CD4-positive, alpha-beta T cell (primary cell): ENCODE results near the gene LTC4S. TPM values are rescaled to one million over a fixed set of nuclear protein-coding genes. Genes with fewer than 3 reads are reported as not detected.
A peak's percentile ranks its signal among the peaks of the same experiment; 100 is the strongest.

Experiments used
- ATAC-seq: fragments of 200-7000 bp; cut with Tn5 transposase; one replicate; pipeline ENCODE4 v1.10.0; 2022; ENCODE audit warnings: mild to moderate bottlenecking; ENCODE audit not compliant: poor library complexity
- CTCF ChIA-PET: fragments of 350-600 bp; sonication (Branson Sonifier 250); formaldehyde crosslinking; loops from one replicate; lab custom pipeline; 2021; ENCODE audit warnings: antibody characterized with exemption, inconsistent platforms; lab: Charles Lee
- POLR2A ChIA-PET: fragments of 350-600 bp; sonication (Branson Sonifier 250); formaldehyde crosslinking; loops from one replicate; lab custom pipeline; 2021; ENCODE audit warnings: antibody characterized with exemption, inconsistent platforms; lab: Charles Lee
- DNase-seq, 14 experiments: peaks; one replicate each; pipeline ENCODE4 v3.0.0-alpha.2; 2013 to 2020; ENCODE audit warnings: mixed read lengths in 2 of 14
- H3K27ac ChIP-seq, 2 donors: one replicate each; pipeline versions ENCODE4 v1.5.1 to v1.7.0; 2013; ENCODE audit warnings: low read length in 2 of 2, low read depth in 1 of 2, mild to moderate bottlenecking in 1 of 2
- H3K27me3 ChIP-seq, 2 experiments: 1 replicate in 1 of 2; 2 replicates in 1 of 2; pipeline versions ENCODE4 v1.6.1 to v1.7.0; 2013; ENCODE audit warnings: low read length in 2 of 2, control low read depth in 1 of 2, mild to moderate bottlenecking in 1 of 2, moderate library complexity in 1 of 2; ENCODE audit not compliant: insufficient read depth in 2 of 2, control insufficient read depth in 1 of 2
- H3K36me3 ChIP-seq: one replicate; pipeline ENCODE4 v1.6.1; 2013; ENCODE audit warnings: low read length, control low read depth; ENCODE audit not compliant: insufficient read depth
- H3K4me1 ChIP-seq: one replicate; pipeline ENCODE4 v1.6.1; 2013; ENCODE audit warnings: low read length, control low read depth; ENCODE audit not compliant: insufficient read depth
- H3K4me3 ChIP-seq: one replicate; pipeline ENCODE4 v1.5.1; 2013; ENCODE audit warnings: mild to moderate bottlenecking, low read length, moderate library complexity
- H3K9me3 ChIP-seq, 2 experiments: 1 replicate in 1 of 2; 2 replicates in 1 of 2; pipeline versions ENCODE4 v1.6.1 to v1.7.0; 2013; ENCODE audit warnings: low read length in 2 of 2, mild to moderate bottlenecking in 2 of 2, control low read depth in 1 of 2, moderate library complexity in 1 of 2; ENCODE audit not compliant: control insufficient read depth in 1 of 2, insufficient read depth in 1 of 2
- H3K27ac Mint-ChIP-seq: one replicate; pipeline ENCODE4 v1.8.0; 2020; ENCODE audit warnings: mixed read lengths
- H3K27me3 Mint-ChIP-seq: one replicate; pipeline ENCODE4 v1.8.0; 2021; ENCODE audit warnings: mixed read lengths
- H3K36me3 Mint-ChIP-seq: one replicate; pipeline ENCODE4 v1.8.0; 2021; ENCODE audit warnings: low read depth, mixed read lengths
- H3K4me1 Mint-ChIP-seq: one replicate; pipeline ENCODE4 v1.8.0; 2021; ENCODE audit warnings: low read depth, mixed read lengths
- H3K4me3 Mint-ChIP-seq: one replicate; pipeline ENCODE4 v1.8.0; 2020; ENCODE audit warnings: mild to moderate bottlenecking, mixed read lengths
- H3K9me3 Mint-ChIP-seq: one replicate; pipeline ENCODE4 v1.8.0; 2020; ENCODE audit warnings: mixed read lengths
- intact Hi-C, 2 experiments: fragments of 100-400 bp; cut with DNase I in 1 of 2; cut with micrococcal nuclease in 1 of 2; formaldehyde crosslinking; loops; one replicate each; pipeline versions ENCODE4 v1.15.1 to v1.9.0; 2023 to 2025; cut with DNase I, micrococcal nuclease
- total RNA-seq, 174 experiments: library from RNA in 2 of 174; stranded (reverse) in 2 of 174; gene quantifications; one replicate each; pipeline ENCODE4 v1.2.3 and lab custom pipeline; 2021 to 2026
- TF ChIP-seq, protein P1 (sequence below): fragments of 200-600 bp; IDR thresholded peaks from one replicate; pipeline ENCODE4 v1.8.0; 2022; ENCODE audit warnings: antibody characterized with exemption, mild to moderate bottlenecking

LTC4S gene
- total RNA-seq, 2 experiments from 2014 or later: 3.6 to 4.2 TPM

DNA sequence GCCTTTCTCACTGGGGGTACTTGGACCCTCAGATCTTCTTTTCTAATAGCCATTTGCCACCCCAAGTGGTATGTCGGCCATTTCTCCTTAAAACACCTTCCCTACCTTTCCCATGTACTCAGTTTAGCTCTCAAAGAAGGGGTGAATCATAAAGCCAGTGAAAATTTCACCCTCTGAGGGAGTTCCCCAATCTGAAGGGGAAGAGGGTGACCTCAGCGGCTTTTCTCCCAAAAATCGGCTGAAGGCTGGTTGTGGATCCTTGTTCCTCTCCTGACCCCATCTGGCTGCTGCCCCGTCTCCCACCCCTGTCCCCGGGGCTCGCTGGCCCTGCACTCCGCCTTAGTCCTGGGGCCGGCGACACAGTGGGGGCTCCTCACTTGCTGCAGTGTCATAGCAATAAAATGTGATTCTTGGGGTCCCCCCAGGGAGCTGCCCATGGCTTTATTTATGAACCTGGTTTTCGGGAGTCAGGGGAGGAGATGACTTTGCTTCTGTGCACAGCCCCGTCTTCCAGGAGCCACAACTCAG, 17.3 kb upstream of the LTC4S start:
- no peak for DNase-seq
- H3K27me3 Mint-ChIP-seq: no peaks in the 10 kb centered on the region
- H3K36me3 Mint-ChIP-seq: peaks cover 77% of the 10 kb centered on the region
- Histone ChIP-seq H3K36me3 (peaks cover 68% of the 10 kb centered on the region), H3K4me1 (no peaks in the 10 kb centered on the region), H3K27ac (no peak overlapping the region), H3K4me3 (no peak overlapping the region), H3K9me3 (no peaks in the 10 kb centered on the region), H3K27me3 (no peaks in the 10 kb centered on the region)
- no peak for ATAC-seq
- H3K4me3 Mint-ChIP-seq: no peak overlapping the region
- ChIA-PET POLR2A (interaction anchor here (1.2 kb wide), 1 partner anchor 10 kb away, joined by 5 read pairs; no protein-coding TSS in a partner anchor), CTCF (interaction anchor here (1.0 to 2.0 kb wide), 2 partner anchors 10 to 13 kb away, joined by 3 to 5 read pairs; no protein-coding TSS in a partner anchor)
- no peaks in the 10 kb centered on the region for H3K4me1 Mint-ChIP-seq
- TF ChIP-seq, protein P1, sequence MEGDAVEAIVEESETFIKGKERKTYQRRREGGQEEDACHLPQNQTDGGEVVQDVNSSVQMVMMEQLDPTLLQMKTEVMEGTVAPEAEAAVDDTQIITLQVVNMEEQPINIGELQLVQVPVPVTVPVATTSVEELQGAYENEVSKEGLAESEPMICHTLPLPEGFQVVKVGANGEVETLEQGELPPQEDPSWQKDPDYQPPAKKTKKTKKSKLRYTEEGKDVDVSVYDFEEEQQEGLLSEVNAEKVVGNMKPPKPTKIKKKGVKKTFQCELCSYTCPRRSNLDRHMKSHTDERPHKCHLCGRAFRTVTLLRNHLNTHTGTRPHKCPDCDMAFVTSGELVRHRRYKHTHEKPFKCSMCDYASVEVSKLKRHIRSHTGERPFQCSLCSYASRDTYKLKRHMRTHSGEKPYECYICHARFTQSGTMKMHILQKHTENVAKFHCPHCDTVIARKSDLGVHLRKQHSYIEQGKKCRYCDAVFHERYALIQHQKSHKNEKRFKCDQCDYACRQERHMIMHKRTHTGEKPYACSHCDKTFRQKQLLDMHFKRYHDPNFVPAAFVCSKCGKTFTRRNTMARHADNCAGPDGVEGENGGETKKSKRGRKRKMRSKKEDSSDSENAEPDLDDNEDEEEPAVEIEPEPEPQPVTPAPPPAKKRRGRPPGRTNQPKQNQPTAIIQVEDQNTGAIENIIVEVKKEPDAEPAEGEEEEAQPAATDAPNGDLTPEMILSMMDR: no peak
- no peaks in the 10 kb centered on the region for H3K9me3 Mint-ChIP-seq
- intact Hi-C loops: no loop called here
- H3K27ac Mint-ChIP-seq: no peak overlapping the region

DNA sequence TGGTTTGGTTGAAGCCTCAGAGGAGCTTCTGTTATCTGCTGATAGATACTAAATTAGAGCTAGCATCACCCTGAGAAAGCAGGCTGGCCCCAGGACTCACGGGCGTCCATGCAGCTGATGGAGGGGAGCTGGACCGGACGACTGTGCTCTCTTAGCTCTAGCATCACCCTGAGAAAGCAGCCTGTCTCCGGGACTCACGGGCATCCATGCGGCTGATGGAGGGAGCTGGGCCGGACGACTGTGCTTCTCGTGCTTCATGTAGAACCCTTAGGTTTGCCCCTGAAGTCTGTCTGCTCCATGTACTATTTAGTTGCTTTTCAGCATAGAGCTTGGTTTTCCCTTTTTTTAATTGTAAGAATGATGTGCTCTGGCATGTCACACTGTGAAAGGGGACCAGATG, 16.3 kb upstream of the LTC4S start:
- ATAC-seq (no peak), DNase-seq (no peak)
- no peaks in the 10 kb centered on the region for H3K4me1 Mint-ChIP-seq
- TF ChIP-seq, protein P1: no peak
- no peaks in the 10 kb centered on the region for H3K9me3 ChIP-seq
- no peak overlapping the region for H3K4me3 ChIP-seq
- no peak overlapping the region for H3K27ac Mint-ChIP-seq
- H3K4me3 Mint-ChIP-seq: no peak overlapping the region
- CTCF ChIA-PET: interaction anchor here (1.0 to 2.0 kb wide), 2 partner anchors 14 to 24 kb away, joined by 3 to 5 read pairs; no protein-coding TSS in a partner anchor
- POLR2A ChIA-PET: interaction anchor here (0.7 to 1.2 kb wide), 3 partner anchors 9 to 219 kb away, joined by 3 to 5 read pairs (median 3); partner anchors contain the start of gene LTC4S
- H3K36me3 ChIP-seq: peaks cover 63% of the 10 kb centered on the region
- no peaks in the 10 kb centered on the region for H3K27me3 Mint-ChIP-seq
- no peaks in the 10 kb centered on the region for H3K27me3 ChIP-seq
- no peaks in the 10 kb centered on the region for H3K4me1 ChIP-seq
- intact Hi-C loops: no loop called here
- H3K36me3 Mint-ChIP-seq: peaks cover 73% of the 10 kb centered on the region
- no peaks in the 10 kb centered on the region for H3K9me3 Mint-ChIP-seq
- no peak overlapping the region for H3K27ac ChIP-seq

DNA sequence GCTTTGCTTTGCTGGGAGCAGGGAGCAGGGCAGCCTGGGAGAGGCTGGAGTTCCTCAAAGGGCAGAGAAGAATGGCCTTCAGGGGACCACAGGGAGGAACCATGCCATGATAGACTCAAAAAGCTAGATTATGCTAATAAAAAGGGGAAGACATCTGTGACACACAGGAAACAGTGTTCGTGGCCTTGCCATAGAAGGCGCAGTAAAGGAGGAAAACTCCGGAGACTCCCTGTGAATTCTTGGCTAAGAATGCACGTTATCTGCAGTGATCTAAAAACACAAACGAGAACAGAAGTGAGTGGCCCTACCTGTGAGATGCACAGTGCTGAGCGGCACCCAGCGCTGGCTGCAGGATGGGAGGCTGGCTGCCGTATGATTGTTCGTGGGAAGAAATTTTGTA, 15.9 kb upstream of the LTC4S start:
- no peak overlapping the region for H3K4me3 Mint-ChIP-seq
- POLR2A ChIA-PET: interaction anchor here (1.0 to 1.2 kb wide), 2 partner anchors 8 to 16 kb away, joined by 3 to 5 read pairs; partner anchors contain the start of gene LTC4S
- no peak for ATAC-seq
- Histone ChIP-seq H3K9me3 (no peaks in the 10 kb centered on the region), H3K36me3 (peaks cover 59% of the 10 kb centered on the region), H3K27me3 (no peaks in the 10 kb centered on the region), H3K27ac (no peak overlapping the region), H3K4me1 (no peaks in the 10 kb centered on the region), H3K4me3 (no peak overlapping the region)
- TF ChIP-seq, protein P1: no peak
- peak in 1 of 14 experiments; percentile 39 for DNase-seq
- CTCF ChIA-PET: interaction anchor here (1.0 kb wide), 1 partner anchor 24 kb away, joined by 3 read pairs; no protein-coding TSS in a partner anchor
- no peak overlapping the region for H3K27ac Mint-ChIP-seq
- no peaks in the 10 kb centered on the region for H3K4me1 Mint-ChIP-seq
- intact Hi-C loops: no loop called here
- H3K27me3 Mint-ChIP-seq: no peaks in the 10 kb centered on the region
- no peaks in the 10 kb centered on the region for H3K9me3 Mint-ChIP-seq
- peaks cover 68% of the 10 kb centered on the region for H3K36me3 Mint-ChIP-seq
